ENCODE results near the gene PIGM.

The PIGM gene

DNA sequence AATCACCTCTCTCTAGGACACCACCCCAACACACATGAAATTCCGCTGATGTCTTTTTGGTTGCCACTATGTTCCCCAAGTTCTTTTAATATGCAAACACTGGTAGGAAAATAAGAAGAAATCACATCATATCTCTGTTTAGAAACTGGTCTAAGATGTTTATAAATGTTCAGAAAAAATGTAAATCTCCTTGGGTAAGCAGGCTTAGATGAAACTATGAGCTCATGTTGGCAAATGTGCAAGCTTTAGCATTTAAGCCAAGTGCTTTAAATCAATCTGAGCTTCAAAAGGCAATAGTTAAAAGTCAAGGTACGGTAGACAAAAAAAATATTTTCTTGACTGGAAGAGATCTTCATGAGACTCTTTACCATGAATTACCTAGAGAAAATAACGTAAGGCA, 52.5 kb downstream of the PIGM start:
- no peak for DNase-seq (ENCODE audit: low read depth)
- TF ChIP-seq CTCF (IDR thresholded peaks at IDR 0.05; ENCODE audit: insufficient read depth, low read depth, low read length, missing control alignments): no peak
- no peak overlapping the region for H3K4me3 ChIP-seq (ENCODE audit: low read length)

GRCh38 chr1:159978107-159978398, 53.7 kb downstream of the PIGM start:
- no peak overlapping the region for H3K4me3 ChIP-seq (ENCODE audit: low read length)
- no peak for DNase-seq (ENCODE audit: low read depth)
- TF ChIP-seq CTCF (IDR thresholded peaks at IDR 0.05; ENCODE audit: insufficient read depth, low read depth, low read length, missing control alignments): no peak

- H3K4me3 ChIP-seq (ENCODE audit: low read length): no peak overlapping the region
- no peak for DNase-seq (ENCODE audit: low read depth)
- TF ChIP-seq CTCF (IDR thresholded peaks at IDR 0.05; ENCODE audit: insufficient read depth, low read depth, low read length, missing control alignments): no peak
Observed at GRCh38 chr1:159977364-159978106, 54.3 kb downstream of the PIGM start.
